Bone marrow (tissue), 2 donors: ENCODE data around the gene NR3C2.

Experiments used
- DNase-seq, 2 donors: peaks; one replicate each; lab custom pipeline; 2025; lab: John Stamatoyannopoulos, UW

NR3C2 gene

GRCh38 chr4:148263127-148263526, 179.1 kb downstream of the NR3C2 start:
- no peak for DNase-seq

GRCh38 chr4:148261848-148262247, 180.4 kb downstream of the NR3C2 start:
- no peak for DNase-seq

GRCh38 chr4:148259841-148260240, 182.4 kb downstream of the NR3C2 start:
- DNase-seq, result no peak

DNA sequence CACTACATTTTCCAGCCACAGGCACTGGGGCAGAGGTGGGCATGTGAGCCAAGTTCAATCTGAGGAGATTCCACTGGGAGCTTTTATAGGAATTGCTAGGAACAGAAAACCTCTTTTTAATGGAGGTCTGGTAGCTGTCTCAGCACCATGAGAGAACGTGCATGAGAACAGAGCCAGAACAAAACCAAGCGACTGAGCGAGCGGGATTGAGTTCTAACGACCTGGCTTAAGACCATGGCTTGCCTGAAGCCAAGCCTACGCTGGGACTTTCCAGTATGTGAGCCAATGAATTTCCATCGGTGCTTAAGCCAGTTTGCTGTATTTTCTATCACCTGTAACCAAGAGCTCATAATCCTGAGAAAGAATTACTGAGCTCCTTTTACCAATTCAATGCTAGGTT, 183.7 kb downstream of the NR3C2 start:
- DNase-seq, result no peak

GRCh38 chr4:148255344-148255720, 186.9 kb downstream of the NR3C2 start:
- DNase-seq, result no peak

DNA sequence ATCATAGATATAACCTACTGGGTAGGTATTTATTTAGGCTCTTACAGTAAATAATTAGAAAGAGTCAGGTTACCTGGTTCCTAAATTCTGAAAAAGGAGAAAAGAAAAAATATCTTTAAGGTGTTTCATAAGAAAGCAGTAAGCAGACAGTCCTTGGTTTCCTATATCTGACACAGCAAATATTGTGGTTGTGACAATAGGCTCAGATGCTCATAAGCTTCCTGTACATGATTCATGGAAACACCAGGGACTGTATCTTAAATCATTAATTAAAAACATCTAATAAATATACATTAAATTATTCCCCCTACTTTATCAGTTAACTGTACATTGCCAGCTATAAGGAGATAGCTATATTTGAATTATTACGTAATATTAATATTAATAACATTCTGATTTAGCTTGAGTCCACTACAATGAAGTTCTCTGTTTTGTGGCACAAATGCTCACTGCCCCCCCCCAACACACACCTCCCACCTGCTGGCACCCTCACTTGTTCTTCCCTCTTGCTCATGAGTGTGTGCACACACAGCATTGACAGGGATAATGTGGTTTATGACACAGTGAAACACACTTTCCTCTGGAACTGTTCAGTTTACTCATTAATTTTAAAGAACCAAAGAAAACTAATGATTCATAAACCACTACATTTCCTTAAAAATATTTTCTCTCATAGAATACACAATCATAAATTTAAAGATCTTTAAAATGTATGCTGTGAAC, 187.4 kb downstream of the NR3C2 start:
- no peak for DNase-seq

GRCh38 chr4:148253768-148254167, 188.4 kb downstream of the NR3C2 start:
- DNase-seq, result no peak

- DNase-seq, result no peak
Measured at GRCh38 chr4:148248824-148249223, 193.4 kb downstream of the NR3C2 start.

GRCh38 chr4:148245015-148245414, 197.2 kb downstream of the NR3C2 start:
- no peak for DNase-seq

DNA sequence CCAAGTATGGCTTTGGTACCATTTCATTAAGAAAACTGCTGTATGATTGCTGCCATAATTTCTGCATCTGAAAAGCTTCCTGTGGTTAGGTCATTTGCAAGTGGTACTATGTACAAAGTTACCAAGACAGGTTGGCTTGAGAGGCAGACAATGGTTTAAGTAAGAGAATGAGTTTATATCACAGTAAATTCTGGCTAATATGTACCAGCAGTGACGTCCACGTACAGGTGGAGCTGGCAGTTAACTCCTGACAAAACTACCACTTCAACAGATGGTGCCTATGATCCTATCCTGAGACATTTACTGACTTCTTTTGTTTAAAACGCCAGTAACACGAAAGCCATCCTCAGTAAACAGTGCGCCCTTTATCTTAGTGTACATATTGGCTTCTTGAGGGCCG, 198.4 kb downstream of the NR3C2 start:
- no peak for DNase-seq

GRCh38 chr4:148240241-148240640, 202.0 kb downstream of the NR3C2 start:
- no peak for DNase-seq

- DNase-seq, result no peak
Measured at GRCh38 chr4:148239494-148239985, 202.7 kb downstream of the NR3C2 start.

DNA sequence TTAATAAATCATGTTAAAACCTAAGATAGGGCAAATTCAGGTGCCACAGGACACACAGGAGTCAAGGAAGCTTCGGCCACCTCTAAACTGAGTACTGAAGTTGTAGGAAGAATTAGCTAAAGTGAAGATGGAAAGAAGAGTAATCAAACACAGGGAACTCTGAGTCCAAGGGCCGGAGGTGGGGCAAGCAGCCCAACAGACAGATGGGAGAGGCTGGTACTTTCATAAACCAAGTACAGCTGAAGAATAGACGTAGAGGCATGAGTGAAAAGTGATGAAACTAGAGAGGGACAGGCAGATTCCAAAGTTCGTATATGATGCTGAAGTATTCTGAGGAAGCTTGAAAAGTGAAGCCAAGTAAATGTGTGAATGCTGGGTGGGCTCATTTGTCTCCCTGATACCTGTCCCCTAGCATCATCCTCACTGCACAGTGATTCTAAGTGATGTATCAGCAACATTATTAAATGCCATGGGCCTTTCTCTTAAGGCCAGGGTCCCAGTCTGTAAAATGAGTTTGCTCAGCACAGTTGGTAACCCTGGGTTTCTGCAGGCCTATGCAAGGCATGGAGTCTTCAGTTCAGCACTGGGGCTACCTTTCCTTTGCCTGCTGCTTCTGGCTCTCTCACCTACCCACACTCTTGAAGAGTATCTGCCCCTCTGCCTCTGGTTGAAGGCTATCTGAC, 203.3 kb downstream of the NR3C2 start:
- no peak for DNase-seq

DNA sequence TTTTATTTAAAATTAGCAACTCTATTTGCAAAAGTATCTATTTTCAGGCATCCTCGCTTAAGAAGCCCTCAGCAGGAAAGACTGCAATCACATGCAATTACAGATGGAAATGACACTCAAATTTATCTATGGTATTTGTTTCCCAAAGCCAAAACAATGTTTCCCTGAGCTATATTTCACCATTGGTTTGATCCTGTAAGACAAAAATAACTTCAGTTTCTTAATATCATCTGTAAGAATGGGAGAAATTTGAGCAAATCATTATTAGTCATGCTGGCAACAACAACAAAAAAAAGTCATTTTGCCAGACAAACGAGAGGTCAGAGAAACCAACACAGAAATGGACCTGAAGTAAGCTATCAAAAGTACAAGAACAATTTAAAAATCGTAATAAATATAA, 204.1 kb downstream of the NR3C2 start:
- no peak for DNase-seq

- no peak for DNase-seq
Measured at GRCh38 chr4:148235809-148236208, 206.4 kb downstream of the NR3C2 start.

- DNase-seq, result no peak
Measured at GRCh38 chr4:148229798-148230197, 212.4 kb downstream of the NR3C2 start.

- no peak for DNase-seq
Measured at GRCh38 chr4:148229028-148229427, 213.2 kb downstream of the NR3C2 start.

GRCh38 chr4:148227147-148227546, 215.1 kb downstream of the NR3C2 start:
- DNase-seq, result no peak

GRCh38 chr4:148226341-148226740, 215.9 kb downstream of the NR3C2 start:
- DNase-seq, result no peak

DNA sequence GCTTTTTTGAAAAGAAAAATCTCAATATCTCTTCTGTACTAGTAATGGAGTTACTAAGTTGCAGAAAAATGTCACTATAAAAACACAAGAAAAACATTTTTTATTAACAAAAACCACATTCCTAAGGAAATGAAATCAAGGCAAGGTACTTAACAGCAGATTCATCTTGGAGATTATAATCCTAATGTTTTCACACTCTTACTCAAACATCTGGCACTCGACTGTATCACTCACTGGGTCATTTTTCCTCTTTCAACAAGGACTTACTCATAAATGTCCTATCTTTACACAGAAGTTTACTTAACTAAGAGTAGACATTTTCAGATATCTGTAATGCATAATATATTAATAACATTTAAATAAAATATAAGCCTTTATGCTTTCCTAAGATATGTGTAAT, 216.6 kb downstream of the NR3C2 start:
- DNase-seq, result no peak

- no peak for DNase-seq
Measured at GRCh38 chr4:148224476-148224875, 217.7 kb downstream of the NR3C2 start.

GRCh38 chr4:148222991-148223660, 219.1 kb downstream of the NR3C2 start:
- no peak for DNase-seq
